ENCODE measurements around the gene PLEKHG7. TPM values are rescaled to one million over a fixed set of nuclear protein-coding genes. Genes with fewer than 3 reads are reported as not detected.

PLEKHG7 gene
- total and polyA plus RNA-seq, 2 experiments from 2014 or later, result not detected

- H3K9me2 ChIP-seq (ENCODE audit: insufficient read depth), result 0 out of 2 replicates have a peak, but pooled peaks cover 6% of the 10 kb centered on the region
- Mint-ChIP-seq H3K4me3 (no peak overlapping the region), H3K4me1 (peaks cover 13% of the 10 kb centered on the region), H3K9me3 (no peaks in the 10 kb centered on the region), H3K27ac (no peak overlapping the region), H3K36me3 (ENCODE audit: low read depth) (no peaks in the 10 kb centered on the region), H3K27me3 (ENCODE audit: insufficient read depth, low read depth, poor library complexity) (no peaks in the 10 kb centered on the region)
- DNase-seq (ENCODE audit: low spot score) (no peak), ATAC-seq (no peak)
- no peaks in the 10 kb centered on the region for H4K20me1 ChIP-seq (replicated peaks; ENCODE audit: insufficient read depth)
- no peak for TF ChIP-seq CREB1 (CRISPR knock-in tag; IDR thresholded peaks at IDR 0.05; ENCODE audit: low read depth)
- no peak for TF ChIP-seq CTCF (conservative IDR thresholded peaks at IDR 0.05; ENCODE audit: low read depth in 2 of 2)
- TF ChIP-seq REST (IDR thresholded peaks at IDR 0.05; ENCODE audit: unreplicated experiment), result no peak
- TF ChIP-seq EZH2phosphoT487 (IDR thresholded peaks at IDR 0.05; ENCODE audit: unreplicated experiment), result no peak
- no peak for TF ChIP-seq EZH2 (IDR thresholded peaks at IDR 0.05; ENCODE audit: low read depth, unreplicated experiment)
- TF ChIP-seq NANOG (IDR thresholded peaks at IDR 0.05; ENCODE audit: borderline replicate concordance), result no peak
- no peak for TF ChIP-seq ETS1 (IDR thresholded peaks at IDR 0.05)
- no peak for TF ChIP-seq STAT1 (IDR thresholded peaks at IDR 0.05; ENCODE audit: unreplicated experiment)
- no peak for TF ChIP-seq ZNF331 (CRISPR knock-in tag; IDR thresholded peaks at IDR 0.05; ENCODE audit: low read depth)
- TF ChIP-seq POLR2AphosphoS5 (IDR thresholded peaks at IDR 0.05; ENCODE audit: low read depth), result no peak
- no peak for TF ChIP-seq JUNB (IDR thresholded peaks at IDR 0.05; ENCODE audit: unreplicated experiment)
- TF ChIP-seq ZNF114 (CRISPR knock-in tag; IDR thresholded peaks at IDR 0.05), result no peak
- no peak for TF ChIP-seq ZNF462 (CRISPR knock-in tag; IDR thresholded peaks at IDR 0.05)
- no peaks in the 10 kb centered on the region for H3K79me2 ChIP-seq (replicated peaks; ENCODE audit: insufficient read depth)
- H3F3A ChIP-seq (replicated peaks; ENCODE audit: low read depth), result no peaks in the 10 kb centered on the region
- no peaks in the 10 kb centered on the region for H3K27me3 ChIP-seq (ENCODE audit: insufficient read depth)
- H3K4me1 ChIP-seq (ENCODE audit: insufficient read depth), result peaks cover 12% of the 10 kb centered on the region
- H3K4me3 ChIP-seq, result no peak overlapping the region
- no peaks in the 10 kb centered on the region for H3K36me3 ChIP-seq (ENCODE audit: insufficient read depth)
- peak overlapping the region; percentile 14; the same call in 1 of the 2 replicates for H2AFZ ChIP-seq
- H3K27ac ChIP-seq (ENCODE audit: low read depth), result no peak overlapping the region
- no peak overlapping the region for H3K4me2 ChIP-seq
These were observed 30.9 kb downstream of the PLEKHG7 start for GRCh38 chr12:92733661-92734060.
